ENCODE results near the gene LGALS8.

- TF ChIP-seq CTCF (conservative IDR thresholded peaks at IDR 0.05) (peak; percentile 73), ZFX (IDR thresholded peaks at IDR 0.05) (no peak)
Measured at GRCh38 chr1:236489710-236490377, 33.9 kb upstream of the LGALS8 start.
